Thyroid gland (tissue), 4 donors: Measurements from ENCODE around the gene SEMA5A. TPM values are rescaled to one million over a fixed set of nuclear protein-coding genes. Genes with fewer than 3 reads are reported as not detected.

Experiments used
- DNase-seq, 2 donors: peaks; one replicate each; pipeline ENCODE4 v3.0.0-alpha.2; 2019
- H3K27ac ChIP-seq, 3 donors: fragments of 200-600 bp; sonication (generic); 1 replicate in 2 of 3; 2 replicates in 1 of 3; pipeline ENCODE4 v1.5.1; 2016 to 2019; ENCODE audit warnings: mild to moderate bottlenecking in 1 of 3, moderate library complexity in 1 of 3
- H3K27me3 ChIP-seq: fragments of 200-600 bp; sonication (generic); one replicate; pipeline ENCODE4 v1.5.1; 2019
- H3K36me3 ChIP-seq, 2 donors: fragments of 200-600 bp; sonication (generic); one replicate each; pipeline ENCODE4 v1.5.1; 2016 to 2019
- H3K4me1 ChIP-seq, 2 donors: fragments of 200-600 bp; sonication (generic); one replicate each; pipeline ENCODE4 v1.5.1; 2017 to 2019
- H3K4me3 ChIP-seq, 3 donors: fragments of 200-600 bp; sonication (generic); replicated peaks in 1 of 3; 1 replicate in 2 of 3; 2 replicates in 1 of 3; pipeline ENCODE4 v1.5.1; 2016; ENCODE audit warnings: mild to moderate bottlenecking in 1 of 3
- H3K9me3 ChIP-seq: fragments of 200-600 bp; sonication (generic); one replicate; pipeline ENCODE4 v1.5.1; 2017
- POLR2A ChIP-seq, 2 donors: fragments of 450-650 bp; IDR thresholded peaks; one replicate each; pipeline ENCODE4 v1.6.1; 2017; ENCODE audit warnings: antibody characterized with exemption in 2 of 2, mild to moderate bottlenecking in 2 of 2, moderate library complexity in 1 of 2
- WGBS, 2 donors: methylation state at CpG; one replicate each; pipeline ENCODE4 v1.1.5; 2017; 5-methylcytosine and 5-hydroxymethylcytosine counted together
- intact Hi-C: fragments of 100-400 bp; cut with DNase I; formaldehyde crosslinking; loops from one replicate; pipeline ENCODE4 v1.15.1; 2023
- total RNA-seq, 4 donors: library from RNA; depleted of rRNA; stranded (reverse); fragments of >200 nt; gene quantifications; one replicate each; pipeline ENCODE4 v1.2.3, GENCODE V29; 2016
- TF ChIP-seq, protein P1 (sequence below), 6 experiments: fragments of 200-600 bp in 3 of 6; fragments of 450-650 bp in 3 of 6; sonication (generic) in 3 of 6; IDR thresholded peaks; one replicate each; pipeline ENCODE4 v1.5.1; 2016 to 2019; ENCODE audit warnings: antibody characterized with exemption in 6 of 6, mild to moderate bottlenecking in 2 of 6, inconsistent platforms in 1 of 6, moderate library complexity in 1 of 6

Gene SEMA5A
- total RNA-seq, 4 donors from 2014 or later, result 1.8 to 8.4 (median 3.8) TPM

- Histone ChIP-seq H3K36me3 (no peaks in the 10 kb centered on the region), H3K27me3 (no peaks in the 10 kb centered on the region), H3K27ac (peak overlapping the region; percentile 50 to 84 (median 73)), H3K4me3 (no peak overlapping the region), H3K4me1 (peaks cover 15 to 36% of the 10 kb centered on the region in 2 donors), H3K9me3 (no peaks in the 10 kb centered on the region)
- no peak for DNase-seq
- 43 to 52% methylated on average over 3 of the region's 3 CpGs for whole genome bisulfite sequencing, 2 donors
- intact Hi-C loops, result no loop called here
- no peak for TF ChIP-seq POLR2A (IDR thresholded peaks at IDR 0.05)
- TF ChIP-seq, protein P1, sequence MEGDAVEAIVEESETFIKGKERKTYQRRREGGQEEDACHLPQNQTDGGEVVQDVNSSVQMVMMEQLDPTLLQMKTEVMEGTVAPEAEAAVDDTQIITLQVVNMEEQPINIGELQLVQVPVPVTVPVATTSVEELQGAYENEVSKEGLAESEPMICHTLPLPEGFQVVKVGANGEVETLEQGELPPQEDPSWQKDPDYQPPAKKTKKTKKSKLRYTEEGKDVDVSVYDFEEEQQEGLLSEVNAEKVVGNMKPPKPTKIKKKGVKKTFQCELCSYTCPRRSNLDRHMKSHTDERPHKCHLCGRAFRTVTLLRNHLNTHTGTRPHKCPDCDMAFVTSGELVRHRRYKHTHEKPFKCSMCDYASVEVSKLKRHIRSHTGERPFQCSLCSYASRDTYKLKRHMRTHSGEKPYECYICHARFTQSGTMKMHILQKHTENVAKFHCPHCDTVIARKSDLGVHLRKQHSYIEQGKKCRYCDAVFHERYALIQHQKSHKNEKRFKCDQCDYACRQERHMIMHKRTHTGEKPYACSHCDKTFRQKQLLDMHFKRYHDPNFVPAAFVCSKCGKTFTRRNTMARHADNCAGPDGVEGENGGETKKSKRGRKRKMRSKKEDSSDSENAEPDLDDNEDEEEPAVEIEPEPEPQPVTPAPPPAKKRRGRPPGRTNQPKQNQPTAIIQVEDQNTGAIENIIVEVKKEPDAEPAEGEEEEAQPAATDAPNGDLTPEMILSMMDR (IDR thresholded peaks at IDR 0.05), result no peak
These were observed 482.1 kb downstream of the SEMA5A start for GRCh38 chr5:9063615-9064245.

DNA sequence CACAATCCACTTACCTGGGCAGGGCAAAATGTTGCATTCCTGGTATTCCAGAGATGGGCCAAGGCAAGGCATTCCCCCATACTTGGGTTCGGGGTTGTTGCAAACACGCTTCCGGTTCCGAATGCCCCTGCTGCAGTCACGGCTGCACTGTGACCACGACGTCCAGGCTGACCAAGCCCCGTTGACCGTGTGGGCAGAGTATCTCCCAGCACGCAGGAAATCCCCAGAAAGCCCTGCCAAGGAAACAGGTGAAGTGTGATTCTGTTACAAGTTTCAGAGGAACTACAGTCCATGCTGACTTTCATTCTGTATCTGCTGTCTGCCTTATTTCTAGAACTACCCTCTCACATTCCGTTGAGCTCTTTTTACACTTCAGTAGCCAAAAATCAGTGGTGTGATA is 483.0 kb downstream of the SEMA5A start:
- 28 to 37% methylated on average over 11 of the region's 11 CpGs for WGBS, 2 donors
- Histone ChIP-seq H3K9me3 (no peaks in the 10 kb centered on the region), H3K27me3 (no peaks in the 10 kb centered on the region), H3K4me1 (peaks cover 15 to 36% of the 10 kb centered on the region in 2 donors), H3K4me3 (no peak overlapping the region), H3K27ac (peak overlapping the region; percentile 50 to 84 (median 73)), H3K36me3 (no peaks in the 10 kb centered on the region)
- intact Hi-C loops, result no loop called here
- peak; percentile 68 to 84 for DNase-seq
- no peak for TF ChIP-seq POLR2A (IDR thresholded peaks at IDR 0.05)
- TF ChIP-seq, protein P1 (IDR thresholded peaks at IDR 0.05), result no peak

DNA sequence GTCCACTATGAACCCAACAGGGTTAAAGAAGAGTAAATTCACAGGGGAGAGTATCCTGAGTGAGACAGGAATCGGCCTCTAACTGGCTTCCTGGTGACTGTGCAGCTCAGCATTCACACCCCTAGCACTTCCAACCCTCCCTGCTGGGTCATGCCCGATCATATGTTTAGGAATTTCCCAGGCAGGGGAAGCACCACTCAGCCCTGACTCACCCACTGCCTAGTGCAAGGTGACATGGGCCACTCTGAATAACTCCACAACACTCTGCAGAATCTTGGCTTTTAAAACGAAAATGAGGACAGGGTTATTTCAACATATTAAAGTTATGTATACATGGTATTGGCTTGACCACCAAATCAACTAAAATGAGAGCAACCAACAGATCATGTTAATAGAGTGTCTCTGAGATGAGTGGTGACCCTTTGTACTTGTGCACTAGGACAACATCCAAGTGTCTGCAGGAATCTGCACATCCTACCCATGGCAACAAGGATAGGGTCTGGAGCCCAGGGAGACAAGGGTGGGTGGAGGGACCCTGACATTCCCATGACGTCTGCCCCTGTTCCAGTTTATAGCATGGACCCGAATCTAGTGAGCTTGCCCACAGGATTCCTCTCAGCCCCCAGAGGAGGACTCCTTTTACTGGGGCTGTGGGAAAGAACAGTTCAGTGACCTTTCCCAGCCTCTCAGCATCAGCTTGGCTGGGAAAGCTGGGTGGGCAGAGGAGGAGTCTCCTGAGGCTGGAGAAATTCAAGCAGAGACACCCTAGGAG is 485.8 kb downstream of the SEMA5A start:
- H3K9me3 ChIP-seq, result no peaks in the 10 kb centered on the region
- peak; percentile 37 to 68 for DNase-seq
- H3K27ac ChIP-seq, result no peak overlapping the region
- TF ChIP-seq POLR2A (IDR thresholded peaks at IDR 0.05), result no peak
- TF ChIP-seq, protein P1 (IDR thresholded peaks at IDR 0.05), result no peak
- intact Hi-C loops, result no loop called here
- H3K4me1 ChIP-seq, result peaks cover 15 to 36% of the 10 kb centered on the region in 2 donors
- 42 to 62% methylated on average over 5 of the region's 5 CpGs for WGBS, 2 donors
- H3K4me3 ChIP-seq, result no peak overlapping the region
- no peaks in the 10 kb centered on the region for H3K27me3 ChIP-seq
- H3K36me3 ChIP-seq, result no peaks in the 10 kb centered on the region

- 79 to 81% methylated on average over 1 of the region's 1 CpG for WGBS, 2 donors
- no peak for DNase-seq
- no peaks in the 10 kb centered on the region for H3K36me3 ChIP-seq
- H3K27me3 ChIP-seq, result no peaks in the 10 kb centered on the region
- no peak overlapping the region for H3K27ac ChIP-seq
- no peak overlapping the region for H3K4me3 ChIP-seq
- no peak for TF ChIP-seq POLR2A (IDR thresholded peaks at IDR 0.05)
- TF ChIP-seq, protein P1 (IDR thresholded peaks at IDR 0.05), result no peak
- no peaks in the 10 kb centered on the region for H3K9me3 ChIP-seq
- H3K4me1 ChIP-seq, result peaks cover 13 to 35% of the 10 kb centered on the region in 2 donors
- intact Hi-C loops, result no loop called here
These were observed 487.2 kb downstream of the SEMA5A start for GRCh38 chr5:9058666-9059065.

- peaks cover 9 to 30% of the 10 kb centered on the region in 2 donors for H3K4me1 ChIP-seq
- no peak for DNase-seq
- intact Hi-C loops, result no loop called here
- H3K4me3 ChIP-seq, result no peak overlapping the region
- H3K27ac ChIP-seq, result no peak overlapping the region
- H3K9me3 ChIP-seq, result no peaks in the 10 kb centered on the region
- no peaks in the 10 kb centered on the region for H3K27me3 ChIP-seq
- no peaks in the 10 kb centered on the region for H3K36me3 ChIP-seq
- TF ChIP-seq, protein P1 (IDR thresholded peaks at IDR 0.05), result no peak
- TF ChIP-seq POLR2A (IDR thresholded peaks at IDR 0.05), result no peak
These were observed 487.7 kb downstream of the SEMA5A start for GRCh38 chr5:9058161-9058560.
